ENCODE measurements around the gene SUSD3.

GRCh38 chr9:93089481-93089991 lies 31.0 kb downstream of the SUSD3 start:
- TF ChIP-seq CTCF (conservative IDR thresholded peaks at IDR 0.05; ENCODE audit: low read depth, low read length) (no peak), CEBPB (IDR thresholded peaks at IDR 0.05; ENCODE audit: low read depth, low read length) (no peak), ELK1 (IDR thresholded peaks at IDR 0.05; ENCODE audit: borderline replicate concordance, low read depth, low read length) (no peak)
